NCI-H526 (cell line): ENCODE data around the gene APBA2.
A peak's percentile ranks its signal among the peaks of the same experiment; 100 is the strongest.

Source experiments
- DNase-seq, 2 experiments: peaks; one replicate each; lab custom pipeline; 2025; lab: John Stamatoyannopoulos, UW

Gene APBA2

GRCh38 chr15:29103824-29104565 lies 218.2 kb downstream of the APBA2 start:
- DNase-seq: peak; percentile 45 to 89

GRCh38 chr15:29104566-29104880 lies 218.7 kb downstream of the APBA2 start:
- DNase-seq: no peak

GRCh38 chr15:29105151-29105854 lies 219.5 kb downstream of the APBA2 start:
- no peak for DNase-seq

DNA sequence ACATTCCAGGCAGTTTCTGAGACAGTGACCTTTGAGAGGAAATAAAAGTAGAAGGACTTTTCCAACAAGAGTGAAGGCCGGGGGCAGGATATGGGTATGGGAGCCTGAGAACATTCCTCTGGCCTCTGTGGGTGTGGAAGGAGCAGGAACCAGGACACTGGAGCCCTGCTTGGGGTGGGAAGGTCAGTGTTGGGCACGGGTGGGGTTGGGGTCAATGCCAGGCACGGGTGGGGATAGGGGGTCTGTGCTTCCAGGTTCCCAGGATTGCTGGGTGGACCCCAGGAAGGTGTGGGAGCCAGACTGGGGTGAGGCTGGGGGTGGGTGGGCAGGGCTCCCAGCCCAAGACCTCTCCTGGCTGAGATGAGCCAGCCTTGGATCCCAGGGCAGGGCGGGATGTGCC lies 220.3 kb downstream of the APBA2 start:
- DNase-seq: no peak

- DNase-seq: no peak
Measured at GRCh38 chr15:29106551-29107290, 220.9 kb downstream of the APBA2 start.

DNA sequence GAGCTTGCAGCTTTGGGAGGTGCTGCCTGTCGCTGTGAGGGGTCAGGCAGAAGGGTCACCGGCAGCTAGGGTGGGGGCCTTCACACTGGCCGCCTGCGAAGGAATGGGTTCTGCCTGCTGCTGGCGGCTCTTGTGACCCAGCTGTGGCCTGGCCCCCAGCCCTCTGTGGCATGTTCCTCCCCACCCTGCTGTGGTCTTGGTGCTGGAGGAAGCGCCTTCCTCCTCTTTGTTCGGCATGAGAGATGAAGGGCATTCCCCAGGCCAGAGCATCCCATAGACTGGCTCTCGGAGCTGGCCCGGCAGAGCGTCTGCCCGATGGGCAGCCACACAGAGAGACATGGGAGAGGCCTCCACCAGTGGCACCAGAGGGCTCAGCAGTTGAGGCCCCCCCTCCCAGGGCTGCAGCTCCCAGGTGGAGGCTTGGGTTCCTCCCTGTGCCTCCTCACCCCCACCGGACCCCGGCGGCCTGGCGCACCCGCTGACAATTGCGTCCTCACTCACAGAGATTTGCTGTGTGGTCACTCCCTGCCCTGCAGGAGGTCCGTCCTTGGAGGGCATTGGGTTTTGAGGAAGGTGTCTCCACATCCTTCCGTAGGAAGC lies 221.6 kb downstream of the APBA2 start:
- DNase-seq: no peak

DNA sequence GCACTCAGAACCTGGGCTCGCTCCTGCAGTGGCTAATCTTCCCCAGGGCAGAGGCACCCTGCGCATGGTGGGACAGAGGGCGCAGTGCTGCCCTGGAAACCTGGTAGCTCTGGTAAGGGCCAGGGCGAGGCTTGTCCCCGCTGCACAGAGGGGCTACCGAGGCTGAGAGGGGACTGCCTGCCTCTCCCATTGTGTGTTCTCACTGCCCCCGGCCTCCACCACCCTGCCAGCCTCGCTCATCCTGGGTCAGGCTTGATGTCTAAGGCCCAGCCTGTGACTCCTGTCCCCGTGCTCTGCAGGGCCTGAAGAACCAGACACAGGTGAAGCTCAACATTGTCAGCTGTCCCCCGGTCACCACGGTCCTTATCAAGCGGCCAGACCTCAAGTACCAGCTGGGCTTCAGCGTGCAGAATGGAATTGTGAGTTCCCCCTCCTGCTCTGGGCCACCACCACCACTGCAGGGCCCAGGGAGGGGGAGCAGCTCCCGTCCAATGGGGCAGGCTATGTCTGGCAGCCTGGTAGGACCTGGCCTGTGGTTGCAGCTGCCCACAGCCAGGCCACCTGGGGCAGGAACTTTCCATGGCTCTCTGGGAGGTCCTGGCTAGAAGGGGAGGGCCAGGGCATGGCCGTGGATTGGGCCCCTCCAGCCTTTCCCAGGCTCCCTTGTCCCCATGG lies 222.3 kb downstream of the APBA2 start:
- DNase-seq: no peak

DNA sequence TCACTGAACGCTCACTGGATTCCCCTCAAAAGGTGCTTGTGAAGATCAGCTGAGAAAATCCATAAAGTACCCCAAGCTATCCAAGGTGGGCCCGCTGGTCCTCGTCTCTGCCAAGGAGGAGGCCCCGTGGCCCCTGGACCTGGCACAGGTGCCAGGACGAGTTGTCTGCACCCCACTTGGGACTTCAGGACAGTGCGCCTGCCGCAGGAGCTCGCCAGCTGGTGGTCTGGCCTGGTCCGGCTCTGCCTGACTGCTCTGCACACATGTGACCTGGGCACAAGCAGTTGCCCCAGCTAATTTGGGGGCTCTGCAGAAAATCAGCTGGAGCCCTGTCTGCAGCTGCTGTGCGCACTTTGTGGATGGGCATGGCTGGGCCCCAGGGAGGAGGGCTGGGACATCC lies 224.0 kb downstream of the APBA2 start:
- DNase-seq: no peak

DNA sequence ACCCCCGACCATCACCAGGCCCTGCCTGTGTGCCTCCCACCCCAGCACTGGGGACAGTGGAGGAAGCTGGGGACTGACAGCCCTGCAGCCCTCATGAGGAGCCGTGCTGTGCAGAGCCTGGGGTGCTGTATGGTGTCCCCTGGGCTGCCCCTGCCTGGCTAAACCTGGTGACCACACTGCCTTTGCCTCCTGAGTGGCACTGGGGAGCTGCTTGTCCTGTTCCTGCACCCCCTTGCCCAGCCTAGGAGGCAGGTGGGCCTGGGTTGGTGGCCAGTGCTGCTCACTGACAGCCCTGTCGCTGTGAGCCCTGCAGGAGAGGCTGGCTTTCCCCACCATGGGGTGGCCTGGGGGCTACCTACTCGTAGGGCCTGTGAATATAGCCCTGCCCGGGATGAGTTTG lies 224.4 kb downstream of the APBA2 start:
- no peak for DNase-seq

GRCh38 chr15:29110733-29111132 lies 225.0 kb downstream of the APBA2 start:
- no peak for DNase-seq

- DNase-seq: no peak
Measured at GRCh38 chr15:29111705-29112281, 226.0 kb downstream of the APBA2 start.

- DNase-seq: no peak
Measured at GRCh38 chr15:29113336-29114220, 227.8 kb downstream of the APBA2 start.

- DNase-seq: no peak
Measured at GRCh38 chr15:29114221-29115092, 228.7 kb downstream of the APBA2 start.

GRCh38 chr15:29115093-29115991 lies 229.6 kb downstream of the APBA2 start:
- no peak for DNase-seq

DNA sequence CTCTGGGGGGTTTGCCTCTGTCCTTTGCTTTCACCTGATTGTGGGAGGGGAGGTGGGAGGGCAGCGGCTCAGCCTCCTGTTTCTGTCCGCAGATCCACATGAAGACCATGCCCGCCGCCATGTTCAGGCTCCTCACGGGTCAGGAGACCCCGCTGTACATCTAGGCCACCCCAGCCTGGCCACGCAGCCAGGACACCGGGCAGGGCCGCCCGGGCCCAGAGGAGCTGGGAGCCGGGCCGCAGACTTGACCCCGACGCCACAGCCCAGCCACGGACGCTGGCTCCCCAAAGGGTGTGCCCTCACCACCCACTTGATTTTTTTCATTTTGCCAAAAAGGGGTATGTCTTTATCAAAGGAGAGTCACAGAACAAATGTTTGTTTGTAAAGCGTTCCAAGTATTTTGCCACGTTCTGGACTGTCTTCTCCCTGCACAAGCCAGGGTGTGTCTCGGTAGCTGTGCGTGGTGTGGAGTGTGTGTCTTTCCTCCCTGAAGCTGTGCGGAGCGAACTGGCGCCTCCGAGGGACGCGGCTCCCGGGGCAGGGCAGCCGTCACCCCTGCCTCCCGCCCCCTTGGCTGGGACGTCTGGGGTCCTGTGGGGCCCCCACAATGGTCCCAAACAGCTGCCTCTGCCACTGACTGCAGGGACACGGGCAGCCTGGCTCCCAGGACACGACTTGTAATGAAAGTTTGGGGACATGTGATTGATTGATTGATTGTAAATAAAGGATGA lies 231.4 kb downstream of the APBA2 start:
- DNase-seq: no peak

- no peak for DNase-seq
Measured at GRCh38 chr15:29117778-29118177, 232.0 kb downstream of the APBA2 start.

DNA sequence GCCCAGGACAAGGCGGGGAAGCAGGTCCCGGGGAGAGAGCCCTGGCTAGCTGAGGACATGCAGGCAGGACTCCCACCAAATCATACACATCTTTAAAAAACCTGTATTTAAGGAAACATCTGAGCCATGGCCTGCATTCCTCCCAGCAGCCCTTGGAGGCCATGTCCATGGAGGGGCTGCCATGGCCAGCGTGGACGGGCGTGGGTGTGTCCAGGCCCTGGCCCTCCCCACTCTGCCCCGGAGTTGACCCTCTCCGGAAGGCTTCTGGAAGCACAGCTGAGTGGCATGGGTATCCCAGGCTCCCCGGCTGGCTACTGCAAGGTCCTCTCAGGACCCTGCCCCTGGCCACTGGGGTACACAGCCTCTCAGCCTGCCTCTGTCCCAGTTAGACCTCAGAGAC lies 234.1 kb downstream of the APBA2 start:
- DNase-seq: no peak
